HFFc6 (cell line): ENCODE measurements around the gene PHF21A. TPM values are rescaled to one million over a fixed set of nuclear protein-coding genes. Genes with fewer than 3 reads are reported as not detected.

Source experiments
- DNase-seq: peaks from one replicate; pipeline ENCODE4 v3.0.0-alpha.2; 2018
- H3K27ac Mint-ChIP-seq: 2 replicates; pipeline ENCODE4 v1.8.0; 2020; ENCODE audit warnings: mild to moderate bottlenecking, mixed read lengths
- H3K27me3 Mint-ChIP-seq: 2 replicates; pipeline ENCODE4 v1.8.0; 2021; ENCODE audit warnings: mild to moderate bottlenecking, moderate library complexity, mixed read lengths; ENCODE audit not compliant: insufficient read depth
- H3K36me3 Mint-ChIP-seq: 2 replicates; pipeline ENCODE4 v1.8.0; 2021; ENCODE audit warnings: low read depth, mixed read lengths
- H3K4me1 Mint-ChIP-seq: 2 replicates; pipeline ENCODE4 v1.8.0; 2020; ENCODE audit warnings: low read depth, mixed read lengths
- H3K4me3 Mint-ChIP-seq: 2 replicates; pipeline ENCODE4 v1.8.0; 2020; ENCODE audit warnings: mild to moderate bottlenecking, moderate library complexity, mixed read lengths
- H3K9me3 Mint-ChIP-seq: 2 replicates; pipeline ENCODE4 v1.8.0; 2020; ENCODE audit warnings: mild to moderate bottlenecking, mixed read lengths
- total RNA-seq, 6 experiments: library from RNA; stranded (reverse); fragmentation: NEBNext Ultra II Directional; extraction: Animal tissue kit (Norgen Biotek cat#: 25700); gene quantifications; 2 replicates in 1 of 6; 3 replicates in 5 of 6; pipeline ENCODE4 v1.2.3, GENCODE V29; 2021
- TF ChIP-seq, protein P1 (sequence below): fragments of 200-600 bp; sonication (generic); IDR thresholded peaks from 2 replicates; pipeline ENCODE4 v1.5.0; 2021; ENCODE audit warnings: antibody characterized with exemption, mild to moderate bottlenecking

The PHF21A gene
- total RNA-seq, 6 experiments from 2014 or later = 25.5 to 32.4 (median 26.2) TPM

DNA sequence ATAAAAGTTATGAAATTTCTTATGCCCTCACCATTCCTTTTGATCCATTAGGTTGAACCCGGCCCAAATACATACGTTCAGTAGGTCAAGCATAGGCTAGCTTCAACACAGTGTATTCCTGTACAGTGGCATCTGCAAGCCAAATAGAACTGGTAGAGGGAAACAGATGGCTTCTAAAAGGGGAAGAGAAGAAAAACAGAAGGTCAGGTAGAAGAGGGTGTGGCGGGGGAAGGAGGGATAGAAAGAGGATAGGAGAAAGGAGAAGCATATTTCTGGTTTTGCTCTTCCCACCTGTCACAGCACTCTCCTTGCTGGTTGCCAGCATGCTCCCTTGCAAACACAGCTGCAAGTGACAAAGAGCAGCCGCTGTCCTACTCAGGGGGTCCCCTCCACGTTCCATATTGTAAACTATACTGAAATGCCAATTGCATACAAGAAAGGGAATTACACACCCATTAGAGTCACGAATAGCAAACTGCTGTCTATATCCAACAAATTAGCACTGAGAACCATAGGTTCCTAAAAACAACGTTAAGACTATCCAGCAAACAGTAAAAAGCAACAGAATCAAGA lies 71.8 kb downstream of the PHF21A start:
- H3K4me1 Mint-ChIP-seq = peaks cover 46% of the 10 kb centered on the region
- H3K36me3 Mint-ChIP-seq = no peaks in the 10 kb centered on the region
- H3K4me3 Mint-ChIP-seq = no peak overlapping the region
- no peaks in the 10 kb centered on the region for H3K9me3 Mint-ChIP-seq
- H3K27me3 Mint-ChIP-seq = no peaks in the 10 kb centered on the region
- no peak for DNase-seq
- H3K27ac Mint-ChIP-seq = peak overlapping the region; percentile 81; the same call in 1 of the 2 replicates
- TF ChIP-seq, protein P1, sequence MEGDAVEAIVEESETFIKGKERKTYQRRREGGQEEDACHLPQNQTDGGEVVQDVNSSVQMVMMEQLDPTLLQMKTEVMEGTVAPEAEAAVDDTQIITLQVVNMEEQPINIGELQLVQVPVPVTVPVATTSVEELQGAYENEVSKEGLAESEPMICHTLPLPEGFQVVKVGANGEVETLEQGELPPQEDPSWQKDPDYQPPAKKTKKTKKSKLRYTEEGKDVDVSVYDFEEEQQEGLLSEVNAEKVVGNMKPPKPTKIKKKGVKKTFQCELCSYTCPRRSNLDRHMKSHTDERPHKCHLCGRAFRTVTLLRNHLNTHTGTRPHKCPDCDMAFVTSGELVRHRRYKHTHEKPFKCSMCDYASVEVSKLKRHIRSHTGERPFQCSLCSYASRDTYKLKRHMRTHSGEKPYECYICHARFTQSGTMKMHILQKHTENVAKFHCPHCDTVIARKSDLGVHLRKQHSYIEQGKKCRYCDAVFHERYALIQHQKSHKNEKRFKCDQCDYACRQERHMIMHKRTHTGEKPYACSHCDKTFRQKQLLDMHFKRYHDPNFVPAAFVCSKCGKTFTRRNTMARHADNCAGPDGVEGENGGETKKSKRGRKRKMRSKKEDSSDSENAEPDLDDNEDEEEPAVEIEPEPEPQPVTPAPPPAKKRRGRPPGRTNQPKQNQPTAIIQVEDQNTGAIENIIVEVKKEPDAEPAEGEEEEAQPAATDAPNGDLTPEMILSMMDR = no peak

DNA sequence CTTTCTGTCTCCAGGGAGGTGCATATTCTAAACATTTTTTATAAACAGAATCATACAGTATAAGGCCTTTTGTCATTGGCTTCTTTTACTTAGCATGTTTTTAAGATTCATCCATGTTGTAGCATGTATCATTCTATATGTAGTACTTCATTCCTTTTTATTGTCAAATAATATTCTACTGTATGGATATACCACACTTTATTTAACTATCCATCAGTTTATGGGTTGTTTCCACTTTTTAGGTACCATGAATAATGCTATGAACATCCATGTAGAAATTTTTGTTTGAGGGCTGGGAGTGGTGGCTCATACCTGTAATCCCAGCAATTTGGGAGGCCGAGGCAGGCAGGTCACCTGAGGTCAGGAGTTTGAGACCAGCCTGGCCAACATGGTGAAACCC lies 73.1 kb downstream of the PHF21A start:
- no peaks in the 10 kb centered on the region for H3K9me3 Mint-ChIP-seq
- H3K4me3 Mint-ChIP-seq = no peak overlapping the region
- peaks cover 46% of the 10 kb centered on the region for H3K4me1 Mint-ChIP-seq
- no peaks in the 10 kb centered on the region for H3K27me3 Mint-ChIP-seq
- H3K36me3 Mint-ChIP-seq = no peaks in the 10 kb centered on the region
- no peak for DNase-seq
- H3K27ac Mint-ChIP-seq = no peak overlapping the region
- TF ChIP-seq, protein P1 = no peak

DNA sequence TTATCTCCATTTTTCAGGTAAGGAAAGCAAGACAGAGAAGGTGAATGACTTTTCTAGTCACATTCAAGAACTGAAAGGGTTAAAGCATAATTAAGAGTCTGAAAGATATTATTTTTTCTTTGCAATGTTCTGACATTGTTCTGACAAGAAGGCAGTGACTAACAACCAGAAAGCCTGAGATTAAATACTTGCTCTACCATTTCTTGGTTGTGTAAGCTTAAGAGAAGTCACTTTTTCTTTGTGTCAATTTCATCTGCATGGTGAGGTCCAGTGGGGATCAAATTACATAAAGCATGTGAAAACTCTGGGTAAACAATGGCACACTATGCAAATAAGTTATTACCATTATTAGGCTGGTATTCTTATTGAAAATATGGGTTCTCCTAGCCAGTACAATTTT lies 73.7 kb downstream of the PHF21A start:
- Mint-ChIP-seq H3K4me1 (peaks cover 46% of the 10 kb centered on the region), H3K27me3 (no peaks in the 10 kb centered on the region), H3K27ac (no peak overlapping the region), H3K36me3 (no peaks in the 10 kb centered on the region), H3K4me3 (no peak overlapping the region), H3K9me3 (no peaks in the 10 kb centered on the region)
- DNase-seq = no peak
- TF ChIP-seq, protein P1 = no peak

DNA sequence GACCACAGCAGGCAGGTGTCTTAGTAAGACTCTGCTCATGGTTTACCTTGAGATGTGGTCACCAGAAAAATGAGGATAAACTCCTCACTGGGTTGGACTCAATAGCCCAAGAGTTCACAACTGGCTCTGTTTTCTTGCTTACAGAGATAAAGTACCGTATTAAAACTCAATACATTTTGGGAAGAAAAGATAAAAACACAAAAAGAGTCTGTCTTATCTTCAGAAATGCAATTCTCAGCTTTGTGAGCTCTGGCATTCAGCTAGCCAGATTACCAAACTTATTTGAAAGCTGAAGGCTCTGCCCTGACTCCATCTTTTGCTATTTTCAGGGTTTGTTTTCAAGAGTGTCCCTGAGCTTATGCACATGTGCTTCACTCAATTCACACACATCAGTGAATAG lies 75.4 kb downstream of the PHF21A start:
- no peaks in the 10 kb centered on the region for H3K27me3 Mint-ChIP-seq
- TF ChIP-seq, protein P1 = no peak
- DNase-seq = no peak
- no peak overlapping the region for H3K27ac Mint-ChIP-seq
- no peaks in the 10 kb centered on the region for H3K9me3 Mint-ChIP-seq
- H3K4me1 Mint-ChIP-seq = peaks cover 35% of the 10 kb centered on the region
- H3K36me3 Mint-ChIP-seq = no peaks in the 10 kb centered on the region
- no peak overlapping the region for H3K4me3 Mint-ChIP-seq

DNA sequence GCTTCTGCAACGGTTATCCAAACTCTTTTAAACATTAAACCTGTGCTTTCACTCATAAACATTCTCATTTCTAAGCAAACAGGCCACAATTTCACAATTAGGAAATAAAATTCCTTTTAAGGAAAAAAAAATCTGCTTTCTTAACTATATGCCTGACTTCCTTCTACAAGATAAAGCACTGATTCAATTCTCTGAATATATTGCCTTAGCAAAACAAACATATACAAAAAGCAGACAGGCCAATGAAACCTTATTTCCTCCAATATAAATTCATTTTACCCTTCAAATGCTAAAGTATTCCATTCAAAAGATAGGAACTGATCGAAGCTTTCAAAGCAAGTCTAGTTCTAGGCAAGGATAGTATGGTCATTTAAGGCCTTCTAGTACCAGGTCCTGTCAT lies 76.7 kb downstream of the PHF21A start:
- H3K4me1 Mint-ChIP-seq = peaks cover 35% of the 10 kb centered on the region
- no peak overlapping the region for H3K4me3 Mint-ChIP-seq
- no peak overlapping the region for H3K27ac Mint-ChIP-seq

More for the DNA sequence above, 76.7 kb downstream of the PHF21A start:
- TF ChIP-seq, protein P1 = no peak
- Mint-ChIP-seq H3K36me3 (no peaks in the 10 kb centered on the region), H3K9me3 (no peaks in the 10 kb centered on the region), H3K27me3 (no peaks in the 10 kb centered on the region)
- DNase-seq = no peak
